ENCODE measurements around the gene ALKBH3. TPM values are rescaled to one million over a fixed set of nuclear protein-coding genes. Genes with fewer than 3 reads are reported as not detected.

Gene ALKBH3
- total RNA-seq, 4 donors from 2014 or later: 27.5 to 44.1 (median 42.0) TPM

DNA sequence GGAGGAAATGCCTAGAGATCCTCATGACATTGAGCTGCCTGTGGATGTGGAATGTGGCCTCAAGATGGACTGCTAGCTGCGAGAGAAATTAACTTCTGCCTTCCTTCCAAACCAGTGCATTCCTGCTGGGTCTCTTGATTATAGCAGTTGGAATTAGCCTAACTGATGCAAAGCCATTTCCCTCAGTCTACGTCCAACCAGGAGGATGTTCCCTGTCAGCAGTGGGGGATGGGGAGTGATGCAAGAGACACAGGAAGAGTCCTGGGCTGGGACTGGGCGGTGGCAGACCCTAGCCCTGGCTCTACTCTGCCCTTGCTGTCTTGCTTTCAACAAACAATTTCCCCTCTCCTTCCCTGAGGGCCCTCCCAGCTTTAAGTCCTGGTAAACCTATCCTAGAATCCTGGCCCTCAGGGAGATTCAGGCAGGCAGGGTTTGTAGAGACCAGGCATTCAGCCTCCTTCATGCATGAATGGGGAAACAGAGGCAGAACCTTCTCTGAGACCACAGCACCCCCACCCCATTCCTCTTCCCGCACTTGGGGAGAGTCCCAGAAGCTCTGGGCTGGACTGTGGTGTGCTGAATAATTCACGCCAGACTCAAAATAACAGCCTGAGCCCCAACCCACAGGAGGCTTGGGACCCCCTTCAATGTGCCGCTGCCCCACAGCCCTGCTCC, 78.8 kb downstream of the ALKBH3 start:
- Histone ChIP-seq H3K27ac (no peak overlapping the region), H3K4me1 (no peaks in the 10 kb centered on the region), H3K36me3 (no peaks in the 10 kb centered on the region), H3K4me3 (no peak overlapping the region), H3K9me3 (no peaks in the 10 kb centered on the region), H3K27me3 (no peaks in the 10 kb centered on the region)
- DNase-seq: no peak
- no peak for ATAC-seq
- in situ Hi-C loops (cut with MboI; ENCODE audit: low sequenced_read_pairs in 4 of 4): loop anchor here in 1 of 4 donors (25.0 kb wide), 1 partner anchor 103 kb away; the partner anchor contains the start of gene ACCS
- TF ChIP-seq CTCF (IDR thresholded peaks at IDR 0.05 in 4 of 5, conservative IDR thresholded peaks at IDR 0.05 in 1 of 5) (no peak), POLR2A (IDR thresholded peaks at IDR 0.05) (no peak)
- intact Hi-C loops (cut with DNase I; ENCODE audit: low total_unique reads): no loop called here

DNA sequence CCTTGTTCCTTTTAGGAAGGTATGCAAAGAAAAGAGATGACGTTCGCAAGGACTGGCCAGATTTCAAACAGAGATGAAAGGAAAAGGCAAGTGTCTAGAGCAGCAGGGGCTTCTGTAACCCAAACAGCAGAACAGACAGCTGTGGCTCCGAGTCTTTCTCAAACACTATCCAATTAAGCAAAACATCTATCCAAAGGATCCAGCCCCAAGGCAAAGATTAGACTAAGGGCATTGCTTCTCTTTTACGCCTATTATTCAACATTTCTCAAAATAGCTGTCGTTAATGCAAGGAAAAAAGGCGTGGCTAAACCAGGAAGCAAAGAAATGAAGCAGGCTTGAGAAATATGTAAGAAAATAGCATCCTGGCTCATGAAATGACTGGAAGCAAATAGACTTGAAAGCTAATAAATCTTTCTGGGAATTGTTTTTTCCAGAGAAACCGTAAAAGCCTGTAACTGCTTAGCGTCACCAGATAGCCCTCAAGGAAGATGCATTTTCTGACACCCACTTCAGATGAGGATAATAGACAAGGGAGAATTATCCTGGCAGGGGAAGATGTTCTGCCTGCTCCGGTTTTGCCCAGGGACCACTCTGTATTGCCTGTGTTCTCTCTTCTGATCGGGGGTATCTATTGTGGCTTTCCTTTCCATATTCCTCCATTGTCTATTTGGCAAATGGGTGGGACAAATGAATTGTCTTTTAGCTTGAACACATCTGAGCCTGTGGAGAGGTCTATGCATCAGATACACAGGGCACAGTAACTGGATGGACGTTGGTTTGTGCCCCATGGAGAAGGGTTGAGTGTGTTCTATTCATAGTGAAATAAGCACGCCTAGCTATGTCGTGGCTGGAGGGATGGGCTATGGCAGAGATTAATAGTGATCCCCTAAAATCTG, 82.0 kb downstream of the ALKBH3 start:
- TF ChIP-seq CTCF (IDR thresholded peaks at IDR 0.05 in 4 of 5, conservative IDR thresholded peaks at IDR 0.05 in 1 of 5) (no peak), POLR2A (IDR thresholded peaks at IDR 0.05) (no peak)
- Histone ChIP-seq H3K36me3 (no peaks in the 10 kb centered on the region), H3K4me3 (no peak overlapping the region), H3K27ac (no peak overlapping the region), H3K27me3 (no peaks in the 10 kb centered on the region), H3K4me1 (no peaks in the 10 kb centered on the region), H3K9me3 (no peaks in the 10 kb centered on the region)
- no peak for ATAC-seq
- no peak for DNase-seq
- in situ Hi-C loops (cut with MboI; ENCODE audit: low sequenced_read_pairs in 4 of 4): loop anchor here in 1 of 4 donors (25.0 kb wide), 1 partner anchor 100 kb away; the partner anchor contains the start of gene ACCS
- intact Hi-C loops (cut with DNase I; ENCODE audit: low total_unique reads): no loop called here

GRCh38 chr11:43963279-43963620, 82.6 kb downstream of the ALKBH3 start:
- intact Hi-C loops (cut with DNase I; ENCODE audit: low total_unique reads): no loop called here
- no peak for ATAC-seq
- Histone ChIP-seq H3K9me3 (no peaks in the 10 kb centered on the region), H3K27me3 (no peaks in the 10 kb centered on the region), H3K4me1 (no peaks in the 10 kb centered on the region), H3K27ac (no peak overlapping the region), H3K36me3 (no peaks in the 10 kb centered on the region), H3K4me3 (no peak overlapping the region)
- no peak for TF ChIP-seq POLR2A (IDR thresholded peaks at IDR 0.05)
- TF ChIP-seq CTCF (IDR thresholded peaks at IDR 0.05 in 4 of 5, conservative IDR thresholded peaks at IDR 0.05 in 1 of 5): no peak
- in situ Hi-C loops (cut with MboI; ENCODE audit: low sequenced_read_pairs in 4 of 4): loop anchor here in 1 of 4 donors (25.0 kb wide), 1 partner anchor 99 kb away; the partner anchor contains the start of gene ACCS
- DNase-seq: no peak

GRCh38 chr11:43967661-43968060, 87.0 kb downstream of the ALKBH3 start:
- ATAC-seq (no peak), DNase-seq (no peak)
- H3K9me3 ChIP-seq: no peaks in the 10 kb centered on the region
- TF ChIP-seq CTCF (IDR thresholded peaks at IDR 0.05 in 4 of 5, conservative IDR thresholded peaks at IDR 0.05 in 1 of 5) (no peak), POLR2A (IDR thresholded peaks at IDR 0.05) (no peak)
- in situ Hi-C loops (cut with MboI; ENCODE audit: low sequenced_read_pairs in 4 of 4) (loop anchor here in 1 of 4 donors (25.0 kb wide), 1 partner anchor 95 kb away; the partner anchor contains the start of gene ACCS), intact Hi-C loops (cut with DNase I; ENCODE audit: low total_unique reads) (no loop called here)
- H3K4me3 ChIP-seq: no peak overlapping the region
- no peaks in the 10 kb centered on the region for H3K4me1 ChIP-seq
- H3K27me3 ChIP-seq: no peaks in the 10 kb centered on the region
- no peak overlapping the region for H3K27ac ChIP-seq
- H3K36me3 ChIP-seq: no peaks in the 10 kb centered on the region

Measured in gastrocnemius medialis (tissue), 4 donors.